Right atrium auricular region (tissue), 2 donors: ENCODE results near the gene VWA7. TPM values are rescaled to one million over a fixed set of nuclear protein-coding genes. Genes with fewer than 3 reads are reported as not detected.

ENCODE experiments used
- DNase-seq: peaks from one replicate; pipeline ENCODE4 v3.0.0-alpha.2; 2019; ENCODE audit warnings: low spot score
- H3K27ac ChIP-seq, 2 donors: fragments of 200-600 bp; sonication (generic); 1 replicate in 1 of 2; 2 replicates in 1 of 2; pipeline ENCODE4 v1.5.1; 2016 to 2019
- H3K27me3 ChIP-seq, 2 donors: fragments of 200-600 bp; sonication (generic); one replicate each; pipeline versions ENCODE4 v1.5.1 to v1.6.0; 2017 to 2019
- H3K36me3 ChIP-seq: fragments of 200-600 bp; sonication (generic); one replicate; pipeline ENCODE4 v1.5.1; 2016
- H3K4me1 ChIP-seq, 2 donors: fragments of 200-600 bp; sonication (generic); one replicate each; pipeline versions ENCODE4 v1.5.1 to v1.6.0; 2017 to 2019
- H3K4me3 ChIP-seq, 2 donors: fragments of 200-600 bp; sonication (generic); 1 replicate in 1 of 2; 2 replicates in 1 of 2; pipeline ENCODE4 v1.5.1; 2017 to 2019; ENCODE audit warnings: mild to moderate bottlenecking in 1 of 2, moderate library complexity in 1 of 2
- H3K9me3 ChIP-seq, 2 donors: fragments of 200-600 bp; sonication (generic); one replicate each; pipeline ENCODE4 v1.5.1; 2019
- total RNA-seq, 2 donors: library from RNA; depleted of rRNA; stranded (reverse); fragments of >200 nt; gene quantifications; one replicate each; pipeline ENCODE4 v1.1.0, GENCODE V29; 2016
- TF ChIP-seq, protein P1 (sequence below), 2 donors: fragments of 200-600 bp; sonication (generic); IDR thresholded peaks; one replicate each; pipeline ENCODE4 v1.5.1; 2019; ENCODE audit warnings: antibody characterized with exemption in 2 of 2

Gene VWA7
- total RNA-seq, 2 donors from 2014 or later, result 4.1 to 7.5 TPM

DNA sequence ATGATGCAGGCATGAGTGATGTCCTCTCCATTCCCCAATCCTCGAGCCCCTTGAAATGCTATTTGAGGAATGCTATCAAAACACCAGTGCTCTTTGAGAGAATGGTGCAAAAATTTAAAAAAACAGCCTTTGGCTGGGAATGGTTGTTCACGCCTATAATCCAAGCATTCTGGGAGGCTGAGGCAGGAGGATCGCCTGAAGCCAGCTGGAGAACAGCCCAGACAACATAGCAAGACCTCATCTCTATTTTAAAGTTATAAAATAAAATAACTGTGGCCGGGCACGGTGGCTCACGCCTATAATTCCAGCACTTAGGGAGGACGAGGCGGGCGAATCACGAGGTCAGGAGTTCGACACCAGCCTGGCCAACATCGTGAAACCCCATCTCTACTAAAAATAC, 22.7 kb upstream of the VWA7 start:
- no peak for DNase-seq
- Histone ChIP-seq H3K36me3 (peaks cover 12% of the 10 kb centered on the region), H3K27me3 (no peaks in the 10 kb centered on the region), H3K4me1 (peaks cover 0 to 4% of the 10 kb centered on the region in 2 donors), H3K4me3 (no peak overlapping the region), H3K27ac (no peak overlapping the region), H3K9me3 (no peaks in the 10 kb centered on the region)
- TF ChIP-seq, protein P1, sequence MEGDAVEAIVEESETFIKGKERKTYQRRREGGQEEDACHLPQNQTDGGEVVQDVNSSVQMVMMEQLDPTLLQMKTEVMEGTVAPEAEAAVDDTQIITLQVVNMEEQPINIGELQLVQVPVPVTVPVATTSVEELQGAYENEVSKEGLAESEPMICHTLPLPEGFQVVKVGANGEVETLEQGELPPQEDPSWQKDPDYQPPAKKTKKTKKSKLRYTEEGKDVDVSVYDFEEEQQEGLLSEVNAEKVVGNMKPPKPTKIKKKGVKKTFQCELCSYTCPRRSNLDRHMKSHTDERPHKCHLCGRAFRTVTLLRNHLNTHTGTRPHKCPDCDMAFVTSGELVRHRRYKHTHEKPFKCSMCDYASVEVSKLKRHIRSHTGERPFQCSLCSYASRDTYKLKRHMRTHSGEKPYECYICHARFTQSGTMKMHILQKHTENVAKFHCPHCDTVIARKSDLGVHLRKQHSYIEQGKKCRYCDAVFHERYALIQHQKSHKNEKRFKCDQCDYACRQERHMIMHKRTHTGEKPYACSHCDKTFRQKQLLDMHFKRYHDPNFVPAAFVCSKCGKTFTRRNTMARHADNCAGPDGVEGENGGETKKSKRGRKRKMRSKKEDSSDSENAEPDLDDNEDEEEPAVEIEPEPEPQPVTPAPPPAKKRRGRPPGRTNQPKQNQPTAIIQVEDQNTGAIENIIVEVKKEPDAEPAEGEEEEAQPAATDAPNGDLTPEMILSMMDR (IDR thresholded peaks at IDR 0.05), result no peak

DNA sequence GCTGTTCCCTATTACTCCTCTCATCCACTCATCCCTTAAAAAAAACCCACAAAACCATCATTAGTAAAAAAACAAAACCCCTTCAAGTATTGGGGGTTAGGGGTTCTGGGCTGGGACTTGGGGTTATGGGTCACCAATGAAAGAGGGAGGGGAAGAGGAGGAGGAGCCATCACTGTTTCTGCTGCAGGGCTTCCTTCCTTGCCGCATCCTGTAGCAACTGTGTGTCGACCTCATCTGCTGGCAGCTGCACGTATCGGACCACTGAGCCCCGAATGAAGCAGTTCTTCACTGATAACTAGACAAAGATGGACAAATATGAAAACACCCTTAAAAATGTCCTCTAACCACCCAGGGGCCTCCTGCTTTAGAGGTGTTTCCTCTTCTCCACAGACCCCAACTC, 20.5 kb upstream of the VWA7 start:
- H3K36me3 ChIP-seq, result peaks cover 12% of the 10 kb centered on the region
- H3K9me3 ChIP-seq, result no peaks in the 10 kb centered on the region
- DNase-seq, result no peak
- TF ChIP-seq, protein P1 (IDR thresholded peaks at IDR 0.05), result no peak
- no peak overlapping the region for H3K27ac ChIP-seq
- peaks cover 0 to 12% of the 10 kb centered on the region in 2 donors for H3K4me1 ChIP-seq
- no peak overlapping the region for H3K4me3 ChIP-seq
- H3K27me3 ChIP-seq, result no peaks in the 10 kb centered on the region

DNA sequence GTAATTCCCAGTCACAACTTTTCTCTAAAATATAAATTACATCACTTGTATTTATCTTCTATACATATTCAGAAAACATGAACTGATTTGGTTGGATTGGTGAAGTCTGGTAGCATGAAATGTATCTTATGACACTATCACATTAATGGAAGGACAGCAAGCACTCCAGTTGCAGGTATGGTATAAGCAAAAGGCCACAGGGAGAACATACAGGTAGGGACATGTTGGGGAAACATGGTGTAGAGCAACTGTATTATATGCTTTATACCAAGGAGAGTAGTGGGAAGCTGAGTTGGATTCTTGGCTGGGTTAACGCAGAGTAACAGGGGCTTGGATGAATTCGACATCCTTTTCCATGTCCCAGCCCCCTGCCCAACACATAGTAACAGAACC, 19.9 kb upstream of the VWA7 start:
- DNase-seq, result no peak
- Histone ChIP-seq H3K4me1 (peaks cover 0 to 12% of the 10 kb centered on the region in 2 donors), H3K27ac (no peak overlapping the region), H3K4me3 (no peak overlapping the region), H3K9me3 (no peaks in the 10 kb centered on the region), H3K36me3 (peaks cover 6% of the 10 kb centered on the region), H3K27me3 (no peaks in the 10 kb centered on the region)
- TF ChIP-seq, protein P1 (IDR thresholded peaks at IDR 0.05), result no peak

DNA sequence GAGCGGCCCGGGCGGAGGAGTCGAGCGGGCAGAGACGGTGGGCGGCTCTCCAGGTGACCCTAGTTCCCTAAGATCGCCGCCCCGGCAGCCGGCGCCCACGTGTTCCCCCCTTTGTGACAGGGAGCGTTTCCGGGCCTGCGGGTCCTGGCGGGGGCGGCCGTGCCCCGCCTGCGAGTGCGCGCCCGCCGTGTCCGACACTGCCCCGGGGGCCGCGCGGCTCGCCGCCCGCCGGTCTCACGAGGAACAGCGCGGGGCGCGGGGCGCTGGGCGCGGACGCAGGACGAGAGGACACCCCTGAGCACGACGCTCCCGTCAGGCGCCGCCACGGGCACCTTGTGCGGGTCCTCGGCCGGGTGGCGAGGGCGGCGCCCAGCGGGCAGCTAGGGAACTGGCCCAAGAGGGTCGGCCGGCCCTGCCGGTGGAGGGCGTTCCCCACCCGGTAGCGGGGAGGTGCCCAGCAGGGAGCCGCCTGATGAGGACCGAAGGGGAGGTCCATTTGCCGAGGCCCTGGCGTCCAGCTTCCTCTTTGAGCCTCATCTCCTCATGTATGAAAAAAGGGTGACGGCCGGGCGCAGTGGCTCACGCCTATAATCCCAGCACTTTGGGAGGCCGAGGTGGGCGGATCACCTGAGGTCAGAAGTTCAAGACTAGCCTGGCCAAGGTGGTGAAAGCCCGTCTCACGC, 18.6 kb upstream of the VWA7 start, which contains the start of gene VARS1:
Gene VARS1, minus strand, starts transcription at position 137 of the 683 bp plus-strand sequence. CDS start 535 bp downstream, outside the sequence.
- Histone ChIP-seq H3K4me1 (peaks cover 0 to 12% of the 10 kb centered on the region in 2 donors), H3K27me3 (no peaks in the 10 kb centered on the region), H3K36me3 (peaks cover 2% of the 10 kb centered on the region), H3K9me3 (no peaks in the 10 kb centered on the region), H3K27ac (peak within 1 kb of the TSS; percentile 88 to 94), H3K4me3 (peak within 1 kb of the TSS; percentile 67 to 95)
- DNase-seq, result peak; percentile 90
- TF ChIP-seq, protein P1 (IDR thresholded peaks at IDR 0.05), result peak; percentile 68 to 86

- TF ChIP-seq, protein P1 (IDR thresholded peaks at IDR 0.05), result no peak
- Histone ChIP-seq H3K4me3 (peak overlapping the region; percentile 67 to 95), H3K27ac (peak overlapping the region; percentile 88 to 94), H3K9me3 (no peaks in the 10 kb centered on the region), H3K4me1 (peaks cover 0 to 12% of the 10 kb centered on the region in 2 donors), H3K27me3 (no peaks in the 10 kb centered on the region), H3K36me3 (peaks cover 6% of the 10 kb centered on the region)
- DNase-seq, result no peak
These were observed 17.9 kb upstream of the VWA7 start for GRCh38 chr6:31794866-31795615.
